ENCODE data around the gene LRRC27.

DNA sequence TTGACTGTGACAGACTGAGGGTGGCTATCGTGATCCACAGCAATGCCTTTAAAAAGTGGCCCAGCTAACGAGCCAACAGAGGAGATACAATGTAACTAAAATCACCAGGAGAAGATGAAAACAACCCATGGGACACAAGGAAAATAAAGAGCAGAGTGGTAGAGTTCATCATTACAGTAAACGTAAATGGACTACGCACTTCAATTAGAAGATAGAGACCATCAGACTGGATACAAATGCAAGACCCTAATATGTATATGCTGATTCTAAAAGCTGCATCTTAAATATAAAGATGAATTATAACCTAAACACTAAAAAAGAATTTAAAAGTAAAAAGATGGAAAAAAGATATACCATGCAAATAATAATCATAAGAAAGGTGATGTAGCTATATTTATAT is 17.7 kb upstream of the LRRC27 start:
- no peak for TF ChIP-seq CTCF (IDR thresholded peaks at IDR 0.05; ENCODE audit: low read length)
- TF ChIP-seq EZH2 (IDR thresholded peaks at IDR 0.05; ENCODE audit: borderline replicate concordance, low read length): no peak

All from OCI-LY1 (cell line).